PC-9 (cell line): Measurements from ENCODE around the gene SIAE. TPM values are rescaled to one million over a fixed set of nuclear protein-coding genes. Genes with fewer than 3 reads are reported as not detected.

Experiments used
- BruUV-seq: library from RNA; stranded (reverse); fragments of 400-500 nt; replicated peaks from 2 replicates; lab custom pipeline; 2021; lab: Mats Ljungman, UMichigan
- CTCF ChIA-PET: fragments of 300-600 bp; sonication (Branson Sonifier 250); formaldehyde crosslinking; loops from one replicate; lab custom pipeline; 2022; ENCODE audit warnings: antibody characterized with exemption; lab: Charles Lee
- POLR2A ChIA-PET: fragments of 300-600 bp; sonication (Branson Sonifier 250); formaldehyde crosslinking; loops from one replicate; lab custom pipeline; 2022; ENCODE audit warnings: antibody characterized with exemption; ENCODE audit not compliant: unreplicated experiment; lab: Charles Lee
- DNase-seq, 2 experiments: peaks; one replicate each; pipeline versions ENCODE4 v3.0.0 to v3.0.0-alpha.2; 2015 to 2022; ENCODE audit warnings: mixed read lengths in 1 of 2
- H2AFZ ChIP-seq: fragments of 200-600 bp; sonication (generic); 2 replicates; pipeline ENCODE4 v1.8.1; 2017; ENCODE audit warnings: antibody characterized with exemption
- H3F3A ChIP-seq: fragments of 200-600 bp; sonication (generic); 2 replicates; pipeline ENCODE4 v1.8.1; 2017; ENCODE audit warnings: antibody characterized with exemption, mild to moderate bottlenecking, low read depth; ENCODE audit not compliant: insufficient read depth
- H3K27ac ChIP-seq: fragments of 200-600 bp; sonication (generic); 2 replicates; pipeline ENCODE4 v1.6.1; 2016; ENCODE audit warnings: mixed run types
- H3K27me3 ChIP-seq: fragments of 200-600 bp; sonication (generic); 2 replicates; pipeline ENCODE4 v1.6.1; 2016; ENCODE audit warnings: low read depth, mixed run types; ENCODE audit not compliant: insufficient read depth
- H3K36me3 ChIP-seq: fragments of 200-600 bp; sonication (generic); 2 replicates; pipeline ENCODE4 v1.6.1; 2016; ENCODE audit warnings: low read depth, mixed run types
- H3K4me1 ChIP-seq: fragments of 200-600 bp; sonication (generic); replicated peaks from 2 replicates; pipeline ENCODE4 v1.6.1; 2016; ENCODE audit warnings: mixed run types; ENCODE audit not compliant: insufficient read depth
- H3K4me2 ChIP-seq: fragments of 200-600 bp; sonication (generic); 2 replicates; pipeline ENCODE4 v1.6.1; 2017; ENCODE audit warnings: mixed run types
- H3K4me3 ChIP-seq: fragments of 200-600 bp; sonication (generic); 2 replicates; pipeline ENCODE4 v1.6.1; 2016; ENCODE audit warnings: mixed run types
- H3K79me2 ChIP-seq: fragments of 200-600 bp; sonication (generic); 2 replicates; pipeline ENCODE4 v1.6.1; 2017; ENCODE audit warnings: low read depth, mixed run types
- H3K9me2 ChIP-seq: fragments of 200-600 bp; sonication (generic); 2 replicates; pipeline ENCODE4 v1.8.1; 2017; ENCODE audit warnings: mild to moderate bottlenecking; ENCODE audit not compliant: insufficient read depth
- H3K9me3 ChIP-seq: fragments of 200-600 bp; sonication (generic); 2 replicates; pipeline ENCODE4 v1.8.1; 2016; ENCODE audit warnings: low read depth; ENCODE audit not compliant: insufficient read depth
- H4K20me1 ChIP-seq: fragments of 200-600 bp; sonication (generic); 2 replicates; pipeline ENCODE4 v1.8.1; 2017; ENCODE audit not compliant: insufficient read depth
- CTCF ChIP-seq: fragments of 200-600 bp; sonication (generic); conservative IDR thresholded peaks from 2 replicates; pipeline ENCODE4 v1.6.1; 2017; ENCODE audit warnings: mixed run types, antibody characterized with exemption, mild to moderate bottlenecking, moderate library complexity
- EZH2 ChIP-seq: fragments of 200-600 bp; sonication (generic); IDR thresholded peaks from 2 replicates; pipeline ENCODE4 v1.8.0; 2017; ENCODE audit warnings: antibody characterized with exemption, low read depth
- intact Hi-C: fragments of 100-400 bp; cut with micrococcal nuclease; formaldehyde crosslinking; loops from one replicate; pipeline ENCODE4 v1.10.0; 2022; ENCODE audit not compliant: unreplicated experiment
- total RNA-seq: library from RNA; stranded (reverse); gene quantifications from 2 replicates; pipeline ENCODE4 v1.2.3, GENCODE V29; 2021

Gene SIAE
- total RNA-seq, 1 experiment from 2014 or later, result 29.2 TPM

GRCh38 chr11:124657904-124658303 is 15.6 kb downstream of the SIAE start:
- Histone ChIP-seq H2AFZ (no peak overlapping the region), H3K9me3 (no peaks in the 10 kb centered on the region), H3K9me2 (no peaks in the 10 kb centered on the region), H3K4me2 (no peak overlapping the region), H3K4me3 (no peak overlapping the region), H3K4me1 (no peaks in the 10 kb centered on the region), H3K27ac (no peak overlapping the region), H3K27me3 (no peaks in the 10 kb centered on the region), H4K20me1 (no peaks in the 10 kb centered on the region), H3K36me3 (no peaks in the 10 kb centered on the region), H3F3A (no peaks in the 10 kb centered on the region), H3K79me2 (no peaks in the 10 kb centered on the region)
- BruUV-seq, result no TSS peak
- ChIA-PET CTCF (no interaction called here), POLR2A (no interaction called here)
- DNase-seq, result no peak
- intact Hi-C loops, result no loop called here
- TF ChIP-seq EZH2, result no peak
- TF ChIP-seq CTCF, result no peak

- H3K9me3 ChIP-seq, result no peaks in the 10 kb centered on the region
- no peak overlapping the region for H3K27ac ChIP-seq
- no peaks in the 10 kb centered on the region for H3K36me3 ChIP-seq
- H3K4me1 ChIP-seq, result no peaks in the 10 kb centered on the region
- H4K20me1 ChIP-seq, result no peaks in the 10 kb centered on the region
- BruUV-seq, result no TSS peak
- TF ChIP-seq CTCF (no peak), EZH2 (no peak)
- ChIA-PET POLR2A (no interaction called here), CTCF (no interaction called here)
- H2AFZ ChIP-seq, result no peak overlapping the region
- H3K4me3 ChIP-seq, result no peak overlapping the region
- no peaks in the 10 kb centered on the region for H3F3A ChIP-seq
- intact Hi-C loops, result no loop called here
- no peak overlapping the region for H3K4me2 ChIP-seq
- no peaks in the 10 kb centered on the region for H3K79me2 ChIP-seq
- H3K27me3 ChIP-seq, result no peaks in the 10 kb centered on the region
- H3K9me2 ChIP-seq, result no peaks in the 10 kb centered on the region
- DNase-seq, result no peak
Measured at GRCh38 chr11:124656774-124657630, 16.5 kb downstream of the SIAE start.

- no peak overlapping the region for H3K4me3 ChIP-seq
- no peak overlapping the region for H2AFZ ChIP-seq
- no peaks in the 10 kb centered on the region for H3K27me3 ChIP-seq
- no peaks in the 10 kb centered on the region for H3F3A ChIP-seq
- TF ChIP-seq CTCF (no peak), EZH2 (no peak)
- no TSS peak for BruUV-seq
- no peaks in the 10 kb centered on the region for H3K9me2 ChIP-seq
- ChIA-PET POLR2A (no interaction called here), CTCF (no interaction called here)
- no peak overlapping the region for H3K27ac ChIP-seq
- H3K79me2 ChIP-seq, result no peaks in the 10 kb centered on the region
- H4K20me1 ChIP-seq, result no peaks in the 10 kb centered on the region
- intact Hi-C loops, result no loop called here
- no peaks in the 10 kb centered on the region for H3K4me1 ChIP-seq
- no peaks in the 10 kb centered on the region for H3K9me3 ChIP-seq
- H3K36me3 ChIP-seq, result no peaks in the 10 kb centered on the region
- no peak for DNase-seq
- H3K4me2 ChIP-seq, result no peak overlapping the region
Measured at GRCh38 chr11:124648610-124649009, 24.9 kb downstream of the SIAE start.
